ENCODE results near the gene ZNF101. TPM values are rescaled to one million over a fixed set of nuclear protein-coding genes. Genes with fewer than 3 reads are reported as not detected.
A peak's percentile ranks its signal among the peaks of the same experiment; 100 is the strongest.

The ZNF101 gene
- total RNA-seq, 4 donors from 2014 or later: 0.39 to 9.7 (median 2.5) TPM

- H3K27me3 ChIP-seq: no peaks in the 10 kb centered on the region
- TF ChIP-seq, protein P1, sequence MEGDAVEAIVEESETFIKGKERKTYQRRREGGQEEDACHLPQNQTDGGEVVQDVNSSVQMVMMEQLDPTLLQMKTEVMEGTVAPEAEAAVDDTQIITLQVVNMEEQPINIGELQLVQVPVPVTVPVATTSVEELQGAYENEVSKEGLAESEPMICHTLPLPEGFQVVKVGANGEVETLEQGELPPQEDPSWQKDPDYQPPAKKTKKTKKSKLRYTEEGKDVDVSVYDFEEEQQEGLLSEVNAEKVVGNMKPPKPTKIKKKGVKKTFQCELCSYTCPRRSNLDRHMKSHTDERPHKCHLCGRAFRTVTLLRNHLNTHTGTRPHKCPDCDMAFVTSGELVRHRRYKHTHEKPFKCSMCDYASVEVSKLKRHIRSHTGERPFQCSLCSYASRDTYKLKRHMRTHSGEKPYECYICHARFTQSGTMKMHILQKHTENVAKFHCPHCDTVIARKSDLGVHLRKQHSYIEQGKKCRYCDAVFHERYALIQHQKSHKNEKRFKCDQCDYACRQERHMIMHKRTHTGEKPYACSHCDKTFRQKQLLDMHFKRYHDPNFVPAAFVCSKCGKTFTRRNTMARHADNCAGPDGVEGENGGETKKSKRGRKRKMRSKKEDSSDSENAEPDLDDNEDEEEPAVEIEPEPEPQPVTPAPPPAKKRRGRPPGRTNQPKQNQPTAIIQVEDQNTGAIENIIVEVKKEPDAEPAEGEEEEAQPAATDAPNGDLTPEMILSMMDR (IDR thresholded peaks at IDR 0.05 in 4 of 5, conservative IDR thresholded peaks at IDR 0.05 in 1 of 5): no peak
- no peak for TF ChIP-seq POLR2A (IDR thresholded peaks at IDR 0.05)
- H3K4me3 ChIP-seq: no peak overlapping the region
- in situ Hi-C loops (cut with MboI; ENCODE audit: low sequenced_read_pairs in 4 of 4): loop anchor here in 2 of 4 donors (10.0 kb wide), 2 partner anchors 115 to 125 kb away; partner anchors contain the start of genes CILP2 (in 1 of the 2) and YJEFN3 (in 1 of the 2)
- no peaks in the 10 kb centered on the region for H3K4me1 ChIP-seq
- intact Hi-C loops (cut with DNase I; ENCODE audit: low total_unique reads): no loop called here
- no peak for ATAC-seq
- H3K36me3 ChIP-seq: peaks cover 3 to 91% of the 10 kb centered on the region in 2 donors
- H3K27ac ChIP-seq: no peak overlapping the region
- DNase-seq: no peak
- H3K9me3 ChIP-seq: no peaks in the 10 kb centered on the region
Measured at GRCh38 chr19:19649580-19649995, 19.1 kb upstream of the ZNF101 start.

DNA sequence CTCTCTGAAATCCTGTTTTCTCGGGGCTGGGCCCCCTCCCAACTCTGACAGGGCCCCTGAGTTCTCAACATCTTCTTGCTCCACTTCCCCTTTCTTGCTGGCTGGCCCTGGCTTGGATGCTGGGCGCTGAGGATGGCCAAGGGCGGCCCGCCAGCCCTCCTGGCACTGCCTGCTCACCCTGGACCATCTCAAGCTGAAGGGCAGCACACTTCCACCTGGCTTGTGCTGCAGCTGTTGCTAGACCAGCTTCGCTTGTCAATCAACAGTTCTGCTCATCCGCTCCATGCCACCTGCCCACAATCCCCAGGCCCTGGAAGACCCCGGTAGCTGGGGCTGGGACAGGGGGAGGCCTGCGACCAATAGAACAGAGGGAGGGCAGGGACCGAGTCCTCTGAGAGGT, 18.3 kb upstream of the ZNF101 start:
- Histone ChIP-seq H3K9me3 (no peaks in the 10 kb centered on the region), H3K27ac (no peak overlapping the region), H3K36me3 (peaks cover 5 to 92% of the 10 kb centered on the region in 2 donors), H3K4me3 (no peak overlapping the region), H3K4me1 (no peaks in the 10 kb centered on the region), H3K27me3 (no peaks in the 10 kb centered on the region)
- TF ChIP-seq, protein P1 (IDR thresholded peaks at IDR 0.05 in 4 of 5, conservative IDR thresholded peaks at IDR 0.05 in 1 of 5): no peak
- no peak for TF ChIP-seq POLR2A (IDR thresholded peaks at IDR 0.05)
- in situ Hi-C loops (cut with MboI; ENCODE audit: low sequenced_read_pairs in 4 of 4): loop anchor here in 1 of 4 donors (25.0 kb wide), 1 partner anchor 263 kb away; no protein-coding TSS in a partner anchor
- peak in 1 of 2 donors; percentile 52 for DNase-seq
- peak; percentile 60 to 76 for ATAC-seq
- intact Hi-C loops (cut with DNase I; ENCODE audit: low total_unique reads): no loop called here

- TF ChIP-seq, protein P1 (IDR thresholded peaks at IDR 0.05 in 4 of 5, conservative IDR thresholded peaks at IDR 0.05 in 1 of 5): no peak
- TF ChIP-seq POLR2A (IDR thresholded peaks at IDR 0.05): no peak
- DNase-seq (no peak), ATAC-seq (no peak)
- intact Hi-C loops (cut with DNase I; ENCODE audit: low total_unique reads): no loop called here
- H3K27ac ChIP-seq: no peak overlapping the region
- H3K9me3 ChIP-seq: no peaks in the 10 kb centered on the region
- H3K27me3 ChIP-seq: no peaks in the 10 kb centered on the region
- in situ Hi-C loops (cut with MboI; ENCODE audit: low sequenced_read_pairs in 4 of 4): loop anchor here in 1 of 4 donors (25.0 kb wide), 1 partner anchor 264 kb away; no protein-coding TSS in a partner anchor
- no peak overlapping the region for H3K4me3 ChIP-seq
- no peaks in the 10 kb centered on the region for H3K4me1 ChIP-seq
- H3K36me3 ChIP-seq: peaks cover 5 to 92% of the 10 kb centered on the region in 2 donors
Measured at GRCh38 chr19:19651076-19651475, 17.6 kb upstream of the ZNF101 start.

DNA sequence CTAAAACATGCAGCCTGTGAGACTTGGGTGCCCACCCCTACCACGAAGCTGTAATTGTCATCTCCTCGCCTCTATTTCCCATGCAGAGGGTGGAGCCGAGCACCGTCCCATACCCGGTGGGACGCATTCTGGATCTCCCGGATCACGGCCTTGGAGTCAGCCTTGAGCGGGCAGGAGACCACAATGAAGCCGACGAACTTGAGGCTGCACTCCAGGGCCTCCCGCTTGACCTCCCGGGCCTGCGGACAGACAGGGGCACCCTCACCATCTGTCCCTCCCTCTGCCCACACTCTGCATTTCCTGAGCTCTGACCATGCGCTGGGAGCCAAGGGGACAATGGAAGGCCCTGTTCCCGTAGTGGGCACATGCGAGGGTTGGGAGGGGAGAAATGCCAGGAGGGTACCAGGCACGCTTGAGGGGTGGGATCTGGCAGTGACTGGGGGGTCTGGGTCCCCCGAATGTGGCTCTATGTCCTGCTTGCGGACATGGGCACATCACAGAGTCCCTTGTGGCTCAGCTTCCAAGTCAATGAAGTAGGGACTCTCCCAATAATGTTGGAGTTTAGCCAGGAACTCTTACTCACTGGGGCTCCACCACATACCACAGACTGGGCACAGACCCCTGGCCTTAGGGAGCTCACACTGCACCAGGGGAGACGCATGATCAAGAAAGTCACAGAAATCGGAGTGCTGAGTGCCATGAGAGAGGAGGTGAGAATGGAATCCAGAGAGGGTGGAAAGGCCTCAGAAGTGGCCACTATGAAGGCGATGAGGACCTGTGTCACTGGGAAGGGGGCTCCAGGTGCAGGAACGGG, 15.9 kb upstream of the ZNF101 start:
- intact Hi-C loops (cut with DNase I; ENCODE audit: low total_unique reads): no loop called here

More for the DNA sequence above, 15.9 kb upstream of the ZNF101 start:
- Histone ChIP-seq H3K36me3 (peaks cover 5 to 94% of the 10 kb centered on the region in 2 donors), H3K27me3 (no peaks in the 10 kb centered on the region), H3K4me1 (no peaks in the 10 kb centered on the region), H3K27ac (no peak overlapping the region), H3K4me3 (no peak overlapping the region), H3K9me3 (no peaks in the 10 kb centered on the region)
- DNase-seq (no peak), ATAC-seq (no peak)
- TF ChIP-seq POLR2A (IDR thresholded peaks at IDR 0.05): no peak
- TF ChIP-seq, protein P1 (IDR thresholded peaks at IDR 0.05 in 4 of 5, conservative IDR thresholded peaks at IDR 0.05 in 1 of 5): no peak
- in situ Hi-C loops (cut with MboI; ENCODE audit: low sequenced_read_pairs in 4 of 4): loop anchor here in 1 of 4 donors (25.0 kb wide), 1 partner anchor 265 kb away; no protein-coding TSS in a partner anchor

Data from gastrocnemius medialis (tissue), 4 donors.